Measurements from ENCODE around the gene MICALL1. TPM values are rescaled to one million over a fixed set of nuclear protein-coding genes. Genes with fewer than 3 reads are reported as not detected.
A peak's percentile ranks its signal among the peaks of the same experiment; 100 is the strongest.

Gene MICALL1
- total and polyA plus RNA-seq, 2 of the 13 experiments (the other 11 are each of a cell fraction or from before 2014, with no cell fraction given): 7.6 to 10.6 TPM

DNA sequence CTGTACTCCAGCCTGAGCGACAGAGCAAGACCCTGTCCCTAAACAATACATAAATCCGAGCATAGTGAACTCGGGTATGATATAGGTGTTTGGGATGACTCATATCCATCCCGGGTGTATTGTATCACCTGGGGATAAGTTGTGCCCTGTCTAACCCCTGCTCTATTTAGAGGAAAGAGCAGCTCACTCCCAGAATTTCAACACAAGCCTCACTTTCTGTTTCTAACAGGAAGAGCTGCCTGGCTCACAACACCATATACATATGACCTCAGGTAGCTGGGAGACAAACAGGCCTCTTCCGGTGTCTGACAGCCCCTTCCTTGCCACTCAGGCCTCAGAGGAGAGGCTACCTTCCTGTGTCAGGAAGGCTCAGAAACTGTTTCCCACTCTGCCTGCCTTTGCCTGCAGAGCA lies 9.9 kb upstream of the MICALL1 start (continued):
- TF ChIP-seq, protein P1, sequence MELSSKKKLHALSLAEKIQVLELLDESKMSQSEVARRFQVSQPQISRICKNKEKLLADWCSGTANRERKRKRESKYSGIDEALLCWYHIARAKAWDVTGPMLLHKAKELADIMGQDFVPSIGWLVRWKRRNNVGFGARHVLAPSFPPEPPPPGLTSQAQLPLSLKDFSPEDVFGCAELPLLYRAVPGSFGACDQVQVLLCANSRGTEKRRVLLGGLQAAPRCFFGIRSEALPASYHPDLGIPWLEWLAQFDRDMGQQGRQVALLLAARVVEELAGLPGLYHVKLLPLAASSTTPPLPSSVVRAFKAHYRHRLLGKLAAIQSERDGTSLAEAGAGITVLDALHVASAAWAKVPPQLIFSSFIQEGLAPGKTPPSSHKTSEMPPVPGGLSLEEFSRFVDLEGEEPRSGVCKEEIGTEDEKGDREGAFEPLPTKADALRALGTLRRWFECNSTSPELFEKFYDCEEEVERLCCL (CRISPR knock-in tag; IDR thresholded peaks at IDR 0.05; ENCODE audit: borderline replicate concordance): no peak
- TF ChIP-seq, protein P2, sequence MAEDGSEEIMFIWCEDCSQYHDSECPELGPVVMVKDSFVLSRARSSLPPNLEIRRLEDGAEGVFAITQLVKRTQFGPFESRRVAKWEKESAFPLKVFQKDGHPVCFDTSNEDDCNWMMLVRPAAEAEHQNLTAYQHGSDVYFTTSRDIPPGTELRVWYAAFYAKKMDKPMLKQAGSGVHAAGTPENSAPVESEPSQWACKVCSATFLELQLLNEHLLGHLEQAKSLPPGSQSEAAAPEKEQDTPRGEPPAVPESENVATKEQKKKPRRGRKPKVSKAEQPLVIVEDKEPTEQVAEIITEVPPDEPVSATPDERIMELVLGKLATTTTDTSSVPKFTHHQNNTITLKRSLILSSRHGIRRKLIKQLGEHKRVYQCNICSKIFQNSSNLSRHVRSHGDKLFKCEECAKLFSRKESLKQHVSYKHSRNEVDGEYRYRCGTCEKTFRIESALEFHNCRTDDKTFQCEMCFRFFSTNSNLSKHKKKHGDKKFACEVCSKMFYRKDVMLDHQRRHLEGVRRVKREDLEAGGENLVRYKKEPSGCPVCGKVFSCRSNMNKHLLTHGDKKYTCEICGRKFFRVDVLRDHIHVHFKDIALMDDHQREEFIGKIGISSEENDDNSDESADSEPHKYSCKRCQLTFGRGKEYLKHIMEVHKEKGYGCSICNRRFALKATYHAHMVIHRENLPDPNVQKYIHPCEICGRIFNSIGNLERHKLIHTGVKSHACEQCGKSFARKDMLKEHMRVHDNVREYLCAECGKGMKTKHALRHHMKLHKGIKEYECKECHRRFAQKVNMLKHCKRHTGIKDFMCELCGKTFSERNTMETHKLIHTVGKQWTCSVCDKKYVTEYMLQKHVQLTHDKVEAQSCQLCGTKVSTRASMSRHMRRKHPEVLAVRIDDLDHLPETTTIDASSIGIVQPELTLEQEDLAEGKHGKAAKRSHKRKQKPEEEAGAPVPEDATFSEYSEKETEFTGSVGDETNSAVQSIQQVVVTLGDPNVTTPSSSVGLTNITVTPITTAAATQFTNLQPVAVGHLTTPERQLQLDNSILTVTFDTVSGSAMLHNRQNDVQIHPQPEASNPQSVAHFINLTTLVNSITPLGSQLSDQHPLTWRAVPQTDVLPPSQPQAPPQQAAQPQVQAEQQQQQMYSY (CRISPR knock-in tag; IDR thresholded peaks at IDR 0.05): no peak
- TF ChIP-seq ZNF850 (CRISPR knock-in tag; conservative IDR thresholded peaks at IDR 0.05) (no peak), TP53 (CRISPR knock-in tag; conservative IDR thresholded peaks at IDR 0.05) (no peak), GZF1 (CRISPR knock-in tag; IDR thresholded peaks at IDR 0.05) (no peak), ZNF605 (CRISPR knock-in tag; IDR thresholded peaks at IDR 0.05) (no peak), SIX1 (CRISPR knock-in tag; IDR thresholded peaks at IDR 0.05; ENCODE audit: borderline replicate concordance) (no peak), RAD51 (IDR thresholded peaks at IDR 0.05; ENCODE audit: borderline replicate concordance) (no peak), RORA (CRISPR knock-in tag; IDR thresholded peaks at IDR 0.05) (no peak)
- TF ChIP-seq, protein P3, sequence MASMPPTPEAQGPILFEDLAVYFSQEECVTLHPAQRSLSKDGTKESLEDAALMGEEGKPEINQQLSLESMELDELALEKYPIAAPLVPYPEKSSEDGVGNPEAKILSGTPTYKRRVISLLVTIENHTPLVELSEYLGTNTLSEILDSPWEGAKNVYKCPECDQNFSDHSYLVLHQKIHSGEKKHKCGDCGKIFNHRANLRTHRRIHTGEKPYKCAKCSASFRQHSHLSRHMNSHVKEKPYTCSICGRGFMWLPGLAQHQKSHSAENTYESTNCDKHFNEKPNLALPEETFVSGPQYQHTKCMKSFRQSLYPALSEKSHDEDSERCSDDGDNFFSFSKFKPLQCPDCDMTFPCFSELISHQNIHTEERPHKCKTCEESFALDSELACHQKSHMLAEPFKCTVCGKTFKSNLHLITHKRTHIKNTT (CRISPR knock-in tag; IDR thresholded peaks at IDR 0.05): no peak
- TF ChIP-seq, protein P4, sequence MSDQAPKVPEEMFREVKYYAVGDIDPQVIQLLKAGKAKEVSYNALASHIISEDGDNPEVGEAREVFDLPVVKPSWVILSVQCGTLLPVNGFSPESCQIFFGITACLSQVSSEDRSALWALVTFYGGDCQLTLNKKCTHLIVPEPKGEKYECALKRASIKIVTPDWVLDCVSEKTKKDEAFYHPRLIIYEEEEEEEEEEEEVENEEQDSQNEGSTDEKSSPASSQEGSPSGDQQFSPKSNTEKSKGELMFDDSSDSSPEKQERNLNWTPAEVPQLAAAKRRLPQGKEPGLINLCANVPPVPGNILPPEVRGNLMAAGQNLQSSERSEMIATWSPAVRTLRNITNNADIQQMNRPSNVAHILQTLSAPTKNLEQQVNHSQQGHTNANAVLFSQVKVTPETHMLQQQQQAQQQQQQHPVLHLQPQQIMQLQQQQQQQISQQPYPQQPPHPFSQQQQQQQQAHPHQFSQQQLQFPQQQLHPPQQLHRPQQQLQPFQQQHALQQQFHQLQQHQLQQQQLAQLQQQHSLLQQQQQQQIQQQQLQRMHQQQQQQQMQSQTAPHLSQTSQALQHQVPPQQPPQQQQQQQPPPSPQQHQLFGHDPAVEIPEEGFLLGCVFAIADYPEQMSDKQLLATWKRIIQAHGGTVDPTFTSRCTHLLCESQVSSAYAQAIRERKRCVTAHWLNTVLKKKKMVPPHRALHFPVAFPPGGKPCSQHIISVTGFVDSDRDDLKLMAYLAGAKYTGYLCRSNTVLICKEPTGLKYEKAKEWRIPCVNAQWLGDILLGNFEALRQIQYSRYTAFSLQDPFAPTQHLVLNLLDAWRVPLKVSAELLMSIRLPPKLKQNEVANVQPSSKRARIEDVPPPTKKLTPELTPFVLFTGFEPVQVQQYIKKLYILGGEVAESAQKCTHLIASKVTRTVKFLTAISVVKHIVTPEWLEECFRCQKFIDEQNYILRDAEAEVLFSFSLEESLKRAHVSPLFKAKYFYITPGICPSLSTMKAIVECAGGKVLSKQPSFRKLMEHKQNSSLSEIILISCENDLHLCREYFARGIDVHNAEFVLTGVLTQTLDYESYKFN (CRISPR knock-in tag; conservative IDR thresholded peaks at IDR 0.05): peak; percentile 66
- TF ChIP-seq, protein P5, sequence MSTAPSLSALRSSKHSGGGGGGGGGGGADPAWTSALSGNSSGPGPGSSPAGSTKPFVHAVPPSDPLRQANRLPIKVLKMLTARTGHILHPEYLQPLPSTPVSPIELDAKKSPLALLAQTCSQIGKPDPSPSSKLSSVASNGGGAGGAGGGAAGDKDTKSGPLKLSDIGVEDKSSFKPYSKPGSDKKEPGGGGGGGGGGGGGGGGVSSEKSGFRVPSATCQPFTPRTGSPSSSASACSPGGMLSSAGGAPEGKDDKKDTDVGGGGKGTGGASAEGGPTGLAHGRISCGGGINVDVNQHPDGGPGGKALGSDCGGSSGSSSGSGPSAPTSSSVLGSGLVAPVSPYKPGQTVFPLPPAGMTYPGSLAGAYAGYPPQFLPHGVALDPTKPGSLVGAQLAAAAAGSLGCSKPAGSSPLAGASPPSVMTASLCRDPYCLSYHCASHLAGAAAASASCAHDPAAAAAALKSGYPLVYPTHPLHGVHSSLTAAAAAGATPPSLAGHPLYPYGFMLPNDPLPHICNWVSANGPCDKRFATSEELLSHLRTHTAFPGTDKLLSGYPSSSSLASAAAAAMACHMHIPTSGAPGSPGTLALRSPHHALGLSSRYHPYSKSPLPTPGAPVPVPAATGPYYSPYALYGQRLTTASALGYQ (CRISPR knock-in tag; IDR thresholded peaks at IDR 0.05): no peak
